OCI-LY1 (cell line): Measurements from ENCODE around the gene EMILIN3.

Experiments used
- EZH2 ChIP-seq: fragments of 200-600 bp; sonication (generic), shearing (Covaris generic); IDR thresholded peaks from 2 replicates; pipeline ENCODE4 v1.8.0; 2017; ENCODE audit warnings: borderline replicate concordance, mixed run types, mild to moderate bottlenecking, antibody characterized with exemption, low read length, moderate library complexity, mixed read lengths
- TF ChIP-seq, protein P1 (sequence below): fragments of 200-600 bp; sonication (generic), shearing (Covaris generic); IDR thresholded peaks from 2 replicates; pipeline ENCODE4 v1.5.1; 2017; ENCODE audit warnings: mild to moderate bottlenecking, antibody characterized with exemption, low read length, moderate library complexity, mixed read lengths

DNA sequence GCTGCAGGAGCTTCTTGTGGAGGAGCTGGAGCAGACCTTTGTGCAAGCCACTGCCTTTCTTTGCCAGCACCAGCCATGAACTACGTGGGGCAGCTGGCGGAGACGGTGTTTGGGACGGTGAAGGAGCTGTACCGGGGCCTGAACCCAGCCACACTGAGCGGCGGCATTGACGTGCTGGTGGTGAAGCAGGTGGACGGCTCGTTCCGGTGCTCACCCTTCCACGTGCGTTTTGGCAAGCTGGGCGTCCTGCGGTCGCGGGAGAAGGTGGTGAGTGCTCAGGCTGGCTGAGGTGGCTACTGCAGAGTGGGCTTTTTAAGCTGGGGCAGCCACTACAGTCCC, 20.9 kb downstream of the EMILIN3 start:
- TF ChIP-seq, protein P1, sequence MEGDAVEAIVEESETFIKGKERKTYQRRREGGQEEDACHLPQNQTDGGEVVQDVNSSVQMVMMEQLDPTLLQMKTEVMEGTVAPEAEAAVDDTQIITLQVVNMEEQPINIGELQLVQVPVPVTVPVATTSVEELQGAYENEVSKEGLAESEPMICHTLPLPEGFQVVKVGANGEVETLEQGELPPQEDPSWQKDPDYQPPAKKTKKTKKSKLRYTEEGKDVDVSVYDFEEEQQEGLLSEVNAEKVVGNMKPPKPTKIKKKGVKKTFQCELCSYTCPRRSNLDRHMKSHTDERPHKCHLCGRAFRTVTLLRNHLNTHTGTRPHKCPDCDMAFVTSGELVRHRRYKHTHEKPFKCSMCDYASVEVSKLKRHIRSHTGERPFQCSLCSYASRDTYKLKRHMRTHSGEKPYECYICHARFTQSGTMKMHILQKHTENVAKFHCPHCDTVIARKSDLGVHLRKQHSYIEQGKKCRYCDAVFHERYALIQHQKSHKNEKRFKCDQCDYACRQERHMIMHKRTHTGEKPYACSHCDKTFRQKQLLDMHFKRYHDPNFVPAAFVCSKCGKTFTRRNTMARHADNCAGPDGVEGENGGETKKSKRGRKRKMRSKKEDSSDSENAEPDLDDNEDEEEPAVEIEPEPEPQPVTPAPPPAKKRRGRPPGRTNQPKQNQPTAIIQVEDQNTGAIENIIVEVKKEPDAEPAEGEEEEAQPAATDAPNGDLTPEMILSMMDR: no peak
- TF ChIP-seq EZH2: no peak
